ENCODE results near the gene RAPGEF4. TPM values are rescaled to one million over a fixed set of nuclear protein-coding genes. Genes with fewer than 3 reads are reported as not detected.

The RAPGEF4 gene
- total and polyA plus RNA-seq, 2 of the 13 experiments (the other 11 are each of a cell fraction or from before 2014, with no cell fraction given) = 0.78 to 0.91 TPM

GRCh38 chr2:173075781-173076580 lies 340.3 kb downstream of the RAPGEF4 start, which contains the start of gene MAP3K20 (continued):
- TF ChIP-seq TCF7 (IDR thresholded peaks at IDR 0.05; ENCODE audit: low read depth) = no peak
- TF ChIP-seq MTF2 (CRISPR knock-in tag; IDR thresholded peaks at IDR 0.05; ENCODE audit: borderline replicate concordance) = no peak
- no peak; the same call in 1 of the 2 replicates for TF ChIP-seq ZNF746 (CRISPR knock-in tag; IDR thresholded peaks at IDR 0.05)
- TF ChIP-seq ZSCAN20 (CRISPR knock-in tag; IDR thresholded peaks at IDR 0.05; ENCODE audit: borderline replicate concordance) = no peak
- 0 out of 2 replicates have a peak, but pooled peaks have one; percentile 13 for TF ChIP-seq ZNF788 (CRISPR knock-in tag; IDR thresholded peaks at IDR 0.05; ENCODE audit: borderline replicate concordance)
- TF ChIP-seq ZNF772 (CRISPR knock-in tag; IDR thresholded peaks at IDR 0.05) = peak; percentile 11; the same call in 1 of the 2 replicates
- no peak for TF ChIP-seq SMYD3 (CRISPR knock-in tag; IDR thresholded peaks at IDR 0.05)
- TF ChIP-seq HDAC2 (CRISPR knock-in tag; IDR thresholded peaks at IDR 0.05) = peak; percentile 51
- peak; percentile 68 for TF ChIP-seq ZNF253 (CRISPR knock-in tag; IDR thresholded peaks at IDR 0.05; ENCODE audit: borderline replicate concordance)
- no peak for TF ChIP-seq RFX5 (IDR thresholded peaks at IDR 0.05; ENCODE audit: low read depth, low read length)
- no peak for TF ChIP-seq NR2F1 (CRISPR knock-in tag; IDR thresholded peaks at IDR 0.05)
- TF ChIP-seq ZNF879 (CRISPR knock-in tag; IDR thresholded peaks at IDR 0.05) = no peak; the same call in 1 of the 2 replicates
- no peak for TF ChIP-seq ZNF260 (CRISPR knock-in tag; IDR thresholded peaks at IDR 0.05; ENCODE audit: borderline replicate concordance, low read depth)
- no peak for TF ChIP-seq ZNF331 (CRISPR knock-in tag; IDR thresholded peaks at IDR 0.05)
- TF ChIP-seq BCL6 (CRISPR knock-in tag; IDR thresholded peaks at IDR 0.05) = no peak
- TF ChIP-seq, protein P1, sequence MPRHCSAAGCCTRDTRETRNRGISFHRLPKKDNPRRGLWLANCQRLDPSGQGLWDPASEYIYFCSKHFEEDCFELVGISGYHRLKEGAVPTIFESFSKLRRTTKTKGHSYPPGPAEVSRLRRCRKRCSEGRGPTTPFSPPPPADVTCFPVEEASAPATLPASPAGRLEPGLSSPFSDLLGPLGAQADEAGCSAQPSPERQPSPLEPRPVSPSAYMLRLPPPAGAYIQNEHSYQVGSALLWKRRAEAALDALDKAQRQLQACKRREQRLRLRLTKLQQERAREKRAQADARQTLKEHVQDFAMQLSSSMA (CRISPR knock-in tag; IDR thresholded peaks at IDR 0.05) = no peak
- no peak for TF ChIP-seq CBFB (CRISPR knock-in tag; IDR thresholded peaks at IDR 0.05)
- TF ChIP-seq, protein P2, sequence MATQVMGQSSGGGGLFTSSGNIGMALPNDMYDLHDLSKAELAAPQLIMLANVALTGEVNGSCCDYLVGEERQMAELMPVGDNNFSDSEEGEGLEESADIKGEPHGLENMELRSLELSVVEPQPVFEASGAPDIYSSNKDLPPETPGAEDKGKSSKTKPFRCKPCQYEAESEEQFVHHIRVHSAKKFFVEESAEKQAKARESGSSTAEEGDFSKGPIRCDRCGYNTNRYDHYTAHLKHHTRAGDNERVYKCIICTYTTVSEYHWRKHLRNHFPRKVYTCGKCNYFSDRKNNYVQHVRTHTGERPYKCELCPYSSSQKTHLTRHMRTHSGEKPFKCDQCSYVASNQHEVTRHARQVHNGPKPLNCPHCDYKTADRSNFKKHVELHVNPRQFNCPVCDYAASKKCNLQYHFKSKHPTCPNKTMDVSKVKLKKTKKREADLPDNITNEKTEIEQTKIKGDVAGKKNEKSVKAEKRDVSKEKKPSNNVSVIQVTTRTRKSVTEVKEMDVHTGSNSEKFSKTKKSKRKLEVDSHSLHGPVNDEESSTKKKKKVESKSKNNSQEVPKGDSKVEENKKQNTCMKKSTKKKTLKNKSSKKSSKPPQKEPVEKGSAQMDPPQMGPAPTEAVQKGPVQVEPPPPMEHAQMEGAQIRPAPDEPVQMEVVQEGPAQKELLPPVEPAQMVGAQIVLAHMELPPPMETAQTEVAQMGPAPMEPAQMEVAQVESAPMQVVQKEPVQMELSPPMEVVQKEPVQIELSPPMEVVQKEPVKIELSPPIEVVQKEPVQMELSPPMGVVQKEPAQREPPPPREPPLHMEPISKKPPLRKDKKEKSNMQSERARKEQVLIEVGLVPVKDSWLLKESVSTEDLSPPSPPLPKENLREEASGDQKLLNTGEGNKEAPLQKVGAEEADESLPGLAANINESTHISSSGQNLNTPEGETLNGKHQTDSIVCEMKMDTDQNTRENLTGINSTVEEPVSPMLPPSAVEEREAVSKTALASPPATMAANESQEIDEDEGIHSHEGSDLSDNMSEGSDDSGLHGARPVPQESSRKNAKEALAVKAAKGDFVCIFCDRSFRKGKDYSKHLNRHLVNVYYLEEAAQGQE (IDR thresholded peaks at IDR 0.05; ENCODE audit: borderline replicate concordance in 1 of 2, low read depth in 1 of 2, low read length in 2 of 2) = no peak
- TF ChIP-seq LRRFIP1 (CRISPR knock-in tag; conservative IDR thresholded peaks at IDR 0.05) = no peak
- TF ChIP-seq ZNF337 (CRISPR knock-in tag; IDR thresholded peaks at IDR 0.05; ENCODE audit: borderline replicate concordance, low read depth) = no peak
- no peak for TF ChIP-seq ZNF713 (CRISPR knock-in tag; IDR thresholded peaks at IDR 0.05)
- TF ChIP-seq RAD21 (CRISPR knock-in tag; IDR thresholded peaks at IDR 0.05) = peak; percentile 48; the same call in 1 of the 2 replicates
- TF ChIP-seq ZNF773 (CRISPR knock-in tag; IDR thresholded peaks at IDR 0.05; ENCODE audit: borderline replicate concordance) = peak; percentile 53; the same call in 1 of the 2 replicates
- TF ChIP-seq DNMT1 (CRISPR knock-in tag; IDR thresholded peaks at IDR 0.05) = 0 out of 2 replicates have a peak, but pooled peaks have one; percentile 7

All from HepG2 (cell line).